Measurements from ENCODE around the gene ZNF429. TPM values are rescaled to one million over a fixed set of nuclear protein-coding genes. Genes with fewer than 3 reads are reported as not detected.
"Not testable (repeated sequence)": the region's sequence is repeated elsewhere in the genome, so short reads cannot be mapped to it uniquely, and the experiment has no call there.

The ZNF429 gene
- total and polyA plus RNA-seq, 12 donors, result 4.4 to 50.3 (median 25.6) TPM

GRCh38 chr19:21474671-21475181 lies 30.7 kb upstream of the ZNF429 start:
- Histone ChIP-seq H3K27me3 (no peaks in the 10 kb centered on the region), H3K4me1 (replicated peaks in 1 of 2) (peaks cover 0 to 4% of the 10 kb centered on the region in 2 donors), H3K9me3 (replicated peaks in 1 of 3) (no peaks in the 10 kb centered on the region), H3K27ac (no peak overlapping the region), H3K36me3 (replicated peaks in 1 of 2) (no peaks in the 10 kb centered on the region), H3K4me3 (peak overlapping the region in 2 of 4 donors; percentile 51 to 62)
- peak; percentile 77 to 94 (median 86) for DNase-seq
- TF ChIP-seq POLR2A (IDR thresholded peaks at IDR 0.05), result no peak
- peak in 1 of 6 experiments; percentile 16 for TF ChIP-seq CTCF (IDR thresholded peaks at IDR 0.05)
- intact Hi-C loops (cut with DNase I), result no loop called here
- 1 to 14% (median 2%) methylated on average over 17 to 37 of the region's 37 CpGs for WGBS, 4 donors

GRCh38 chr19:21482361-21482760 lies 23.0 kb upstream of the ZNF429 start:
- not testable (repeated sequence) for H3K9me3 ChIP-seq (replicated peaks in 1 of 3); H3K36me3 ChIP-seq (replicated peaks in 1 of 2); H3K4me3 ChIP-seq; DNase-seq; H3K27me3 ChIP-seq; H3K27ac ChIP-seq; H3K4me1 ChIP-seq (replicated peaks in 1 of 2)
- 81 to 89% (median 86%) methylated on average over 14 of the region's 14 CpGs for WGBS, 4 donors
- intact Hi-C loops (cut with DNase I), result loop anchor here (5.0 to 10.0 kb wide), 3 partner anchors 212 to 280 kb away; no protein-coding TSS in a partner anchor

- H3K36me3 ChIP-seq (replicated peaks in 1 of 2), result no peaks in the 10 kb centered on the region
- intact Hi-C loops (cut with DNase I), result loop anchor here (5.0 to 10.0 kb wide), 3 partner anchors 212 to 281 kb away; no protein-coding TSS in a partner anchor
- H3K4me3 ChIP-seq, result no peak overlapping the region
- H3K4me1 ChIP-seq (replicated peaks in 1 of 2), result no peaks in the 10 kb centered on the region
- H3K9me3 ChIP-seq (replicated peaks in 1 of 3), result no peaks in the 10 kb centered on the region
- peak; percentile 36 to 80 (median 69) for DNase-seq
- WGBS, 4 donors, result 32 to 81% (median 56%) methylated on average over 15 to 18 of the region's 18 CpGs
- TF ChIP-seq CTCF (IDR thresholded peaks at IDR 0.05), result peak; percentile 66 to 87 (median 78)
- peak in 1 of 2 donors; percentile 19 for TF ChIP-seq POLR2A (IDR thresholded peaks at IDR 0.05)
- no peaks in the 10 kb centered on the region for H3K27me3 ChIP-seq
- peak overlapping the region in 3 of 5 donors; percentile 6 to 27 (median 13) for H3K27ac ChIP-seq
Observed at GRCh38 chr19:21482863-21483276, 22.5 kb upstream of the ZNF429 start.

GRCh38 chr19:21483589-21484170 lies 21.7 kb upstream of the ZNF429 start:
- no peaks in the 10 kb centered on the region for H3K4me1 ChIP-seq (replicated peaks in 1 of 2)
- no peak overlapping the region for H3K4me3 ChIP-seq
- no peaks in the 10 kb centered on the region for H3K27me3 ChIP-seq
- TF ChIP-seq CTCF (IDR thresholded peaks at IDR 0.05), result peak; percentile 44 to 77 (median 63)
- no peak for TF ChIP-seq POLR2A (IDR thresholded peaks at IDR 0.05)
- H3K9me3 ChIP-seq (replicated peaks in 1 of 3), result no peaks in the 10 kb centered on the region
- 75 to 85% (median 80%) methylated on average over 30 to 43 of the region's 43 CpGs for WGBS, 4 donors
- intact Hi-C loops (cut with DNase I), result loop anchor here (5.0 to 10.0 kb wide), 3 partner anchors 211 to 281 kb away; no protein-coding TSS in a partner anchor
- peak in 6 of 7 donors; percentile 48 to 89 (median 59) for DNase-seq
- peak overlapping the region in 1 of 5 donors; percentile 13 for H3K27ac ChIP-seq
- no peaks in the 10 kb centered on the region for H3K36me3 ChIP-seq (replicated peaks in 1 of 2)

Data from adrenal gland (tissue), 12 donors.